Measurements from ENCODE around the gene RSPH10B2. TPM values are rescaled to one million over a fixed set of nuclear protein-coding genes. Genes with fewer than 3 reads are reported as not detected.

RSPH10B2 gene
- total and polyA plus RNA-seq, 2 of the 13 experiments (the other 11 are each of a cell fraction or from before 2014, with no cell fraction given), result 0.31 TPM; not detected in 1

DNA sequence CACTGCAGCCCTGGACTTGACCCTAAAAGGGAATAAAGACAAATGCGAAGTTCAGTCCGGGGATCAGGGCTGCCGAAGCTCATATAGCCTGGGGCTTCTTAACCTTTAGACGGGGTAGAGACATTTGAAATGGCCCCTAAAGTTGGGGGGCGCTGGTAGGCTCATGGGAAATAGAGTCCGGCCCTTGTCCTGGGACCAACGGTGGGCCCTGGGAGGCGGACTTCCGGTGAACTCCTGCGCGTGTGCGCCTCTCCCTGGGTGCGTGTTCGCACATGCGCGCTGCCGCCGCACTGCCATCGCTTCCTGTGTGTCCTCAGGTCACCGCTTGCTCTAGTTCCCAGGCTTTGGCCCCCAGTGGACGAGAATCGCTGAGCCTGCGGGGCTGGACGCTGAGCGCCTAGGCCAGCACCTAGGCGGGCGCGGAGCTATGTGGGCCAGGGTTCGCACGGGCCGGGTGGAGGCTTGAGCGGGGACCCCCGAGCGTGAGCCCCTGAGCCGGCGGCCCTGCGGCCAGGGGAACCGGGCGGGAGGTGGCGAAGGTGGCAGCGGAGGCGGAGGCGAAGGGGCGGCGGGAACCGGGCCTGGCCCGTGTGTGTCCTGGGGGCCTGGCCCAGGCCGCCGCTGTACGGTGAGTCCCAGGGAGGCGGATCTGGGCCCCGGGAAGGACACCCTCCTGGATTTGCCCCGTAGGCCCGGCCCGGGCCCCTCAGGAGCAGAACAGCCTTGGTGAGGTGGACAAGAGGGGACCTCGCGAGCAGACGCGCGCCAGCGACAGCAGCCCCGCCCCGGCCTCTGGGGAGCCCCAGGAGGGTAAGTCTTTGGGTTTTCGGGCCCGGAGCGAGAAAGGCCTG is 24.2 kb upstream of the RSPH10B2 start (continued):
- TF ChIP-seq, protein P1, sequence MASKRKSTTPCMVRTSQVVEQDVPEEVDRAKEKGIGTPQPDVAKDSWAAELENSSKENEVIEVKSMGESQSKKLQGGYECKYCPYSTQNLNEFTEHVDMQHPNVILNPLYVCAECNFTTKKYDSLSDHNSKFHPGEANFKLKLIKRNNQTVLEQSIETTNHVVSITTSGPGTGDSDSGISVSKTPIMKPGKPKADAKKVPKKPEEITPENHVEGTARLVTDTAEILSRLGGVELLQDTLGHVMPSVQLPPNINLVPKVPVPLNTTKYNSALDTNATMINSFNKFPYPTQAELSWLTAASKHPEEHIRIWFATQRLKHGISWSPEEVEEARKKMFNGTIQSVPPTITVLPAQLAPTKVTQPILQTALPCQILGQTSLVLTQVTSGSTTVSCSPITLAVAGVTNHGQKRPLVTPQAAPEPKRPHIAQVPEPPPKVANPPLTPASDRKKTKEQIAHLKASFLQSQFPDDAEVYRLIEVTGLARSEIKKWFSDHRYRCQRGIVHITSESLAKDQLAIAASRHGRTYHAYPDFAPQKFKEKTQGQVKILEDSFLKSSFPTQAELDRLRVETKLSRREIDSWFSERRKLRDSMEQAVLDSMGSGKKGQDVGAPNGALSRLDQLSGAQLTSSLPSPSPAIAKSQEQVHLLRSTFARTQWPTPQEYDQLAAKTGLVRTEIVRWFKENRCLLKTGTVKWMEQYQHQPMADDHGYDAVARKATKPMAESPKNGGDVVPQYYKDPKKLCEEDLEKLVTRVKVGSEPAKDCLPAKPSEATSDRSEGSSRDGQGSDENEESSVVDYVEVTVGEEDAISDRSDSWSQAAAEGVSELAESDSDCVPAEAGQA (IDR thresholded peaks at IDR 0.05; ENCODE audit: low read depth), result no peak
- TF ChIP-seq, protein P1 (CRISPR knock-in tag; IDR thresholded peaks at IDR 0.05; ENCODE audit: borderline replicate concordance), result no peak
- TF ChIP-seq, protein P2, sequence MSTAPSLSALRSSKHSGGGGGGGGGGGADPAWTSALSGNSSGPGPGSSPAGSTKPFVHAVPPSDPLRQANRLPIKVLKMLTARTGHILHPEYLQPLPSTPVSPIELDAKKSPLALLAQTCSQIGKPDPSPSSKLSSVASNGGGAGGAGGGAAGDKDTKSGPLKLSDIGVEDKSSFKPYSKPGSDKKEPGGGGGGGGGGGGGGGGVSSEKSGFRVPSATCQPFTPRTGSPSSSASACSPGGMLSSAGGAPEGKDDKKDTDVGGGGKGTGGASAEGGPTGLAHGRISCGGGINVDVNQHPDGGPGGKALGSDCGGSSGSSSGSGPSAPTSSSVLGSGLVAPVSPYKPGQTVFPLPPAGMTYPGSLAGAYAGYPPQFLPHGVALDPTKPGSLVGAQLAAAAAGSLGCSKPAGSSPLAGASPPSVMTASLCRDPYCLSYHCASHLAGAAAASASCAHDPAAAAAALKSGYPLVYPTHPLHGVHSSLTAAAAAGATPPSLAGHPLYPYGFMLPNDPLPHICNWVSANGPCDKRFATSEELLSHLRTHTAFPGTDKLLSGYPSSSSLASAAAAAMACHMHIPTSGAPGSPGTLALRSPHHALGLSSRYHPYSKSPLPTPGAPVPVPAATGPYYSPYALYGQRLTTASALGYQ (CRISPR knock-in tag; IDR thresholded peaks at IDR 0.05), result peak; percentile 80
- peak; percentile 88; the same call in 1 of the 2 replicates for TF ChIP-seq ISX (CRISPR knock-in tag; conservative IDR thresholded peaks at IDR 0.05)
- no peak for TF ChIP-seq MTA1 (CRISPR knock-in tag; IDR thresholded peaks at IDR 0.05; ENCODE audit: borderline replicate concordance)
- TF ChIP-seq, protein P3, sequence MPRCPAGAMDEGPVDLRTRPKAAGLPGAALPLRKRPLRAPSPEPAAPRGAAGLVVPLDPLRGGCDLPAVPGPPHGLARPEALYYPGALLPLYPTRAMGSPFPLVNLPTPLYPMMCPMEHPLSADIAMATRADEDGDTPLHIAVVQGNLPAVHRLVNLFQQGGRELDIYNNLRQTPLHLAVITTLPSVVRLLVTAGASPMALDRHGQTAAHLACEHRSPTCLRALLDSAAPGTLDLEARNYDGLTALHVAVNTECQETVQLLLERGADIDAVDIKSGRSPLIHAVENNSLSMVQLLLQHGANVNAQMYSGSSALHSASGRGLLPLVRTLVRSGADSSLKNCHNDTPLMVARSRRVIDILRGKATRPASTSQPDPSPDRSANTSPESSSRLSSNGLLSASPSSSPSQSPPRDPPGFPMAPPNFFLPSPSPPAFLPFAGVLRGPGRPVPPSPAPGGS (CRISPR knock-in tag; IDR thresholded peaks at IDR 0.05), result peak; percentile 77
- TF ChIP-seq FOXK1 (CRISPR knock-in tag; IDR thresholded peaks at IDR 0.05; ENCODE audit: borderline replicate concordance, low read depth), result peak; percentile 62; the same call in 1 of the 2 replicates
- TF ChIP-seq, protein P4, sequence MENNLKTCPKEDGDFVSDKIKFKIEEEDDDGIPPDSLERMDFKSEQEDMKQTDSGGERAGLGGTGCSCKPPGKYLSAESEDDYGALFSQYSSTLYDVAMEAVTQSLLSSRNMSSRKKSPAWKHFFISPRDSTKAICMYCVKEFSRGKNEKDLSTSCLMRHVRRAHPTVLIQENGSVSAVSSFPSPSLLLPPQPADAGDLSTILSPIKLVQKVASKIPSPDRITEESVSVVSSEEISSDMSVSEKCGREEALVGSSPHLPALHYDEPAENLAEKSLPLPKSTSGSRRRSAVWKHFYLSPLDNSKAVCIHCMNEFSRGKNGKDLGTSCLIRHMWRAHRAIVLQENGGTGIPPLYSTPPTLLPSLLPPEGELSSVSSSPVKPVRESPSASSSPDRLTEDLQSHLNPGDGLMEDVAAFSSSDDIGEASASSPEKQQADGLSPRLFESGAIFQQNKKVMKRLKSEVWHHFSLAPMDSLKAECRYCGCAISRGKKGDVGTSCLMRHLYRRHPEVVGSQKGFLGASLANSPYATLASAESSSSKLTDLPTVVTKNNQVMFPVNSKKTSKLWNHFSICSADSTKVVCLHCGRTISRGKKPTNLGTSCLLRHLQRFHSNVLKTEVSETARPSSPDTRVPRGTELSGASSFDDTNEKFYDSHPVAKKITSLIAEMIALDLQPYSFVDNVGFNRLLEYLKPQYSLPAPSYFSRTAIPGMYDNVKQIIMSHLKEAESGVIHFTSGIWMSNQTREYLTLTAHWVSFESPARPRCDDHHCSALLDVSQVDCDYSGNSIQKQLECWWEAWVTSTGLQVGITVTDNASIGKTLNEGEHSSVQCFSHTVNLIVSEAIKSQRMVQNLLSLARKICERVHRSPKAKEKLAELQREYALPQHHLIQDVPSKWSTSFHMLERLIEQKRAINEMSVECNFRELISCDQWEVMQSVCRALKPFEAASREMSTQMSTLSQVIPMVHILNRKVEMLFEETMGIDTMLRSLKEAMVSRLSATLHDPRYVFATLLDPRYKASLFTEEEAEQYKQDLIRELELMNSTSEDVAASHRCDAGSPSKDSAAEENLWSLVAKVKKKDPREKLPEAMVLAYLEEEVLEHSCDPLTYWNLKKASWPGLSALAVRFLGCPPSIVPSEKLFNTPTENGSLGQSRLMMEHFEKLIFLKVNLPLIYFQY (CRISPR knock-in tag; IDR thresholded peaks at IDR 0.05; ENCODE audit: borderline replicate concordance), result 0 out of 2 replicates have a peak, but pooled peaks have one; percentile 7
- TF ChIP-seq ZNF530 (CRISPR knock-in tag; IDR thresholded peaks at IDR 0.05; ENCODE audit: low read depth), result no peak
- peak; percentile 50; the same call in 1 of the 2 replicates for TF ChIP-seq ZSCAN25 (CRISPR knock-in tag; IDR thresholded peaks at IDR 0.05)
- peak; percentile 79; the same call in 1 of the 2 replicates for TF ChIP-seq ZNF564 (CRISPR knock-in tag; IDR thresholded peaks at IDR 0.05)
- TF ChIP-seq NBN (conservative IDR thresholded peaks at IDR 0.05), result no peak
- TF ChIP-seq NFATC3 (CRISPR knock-in tag; IDR thresholded peaks at IDR 0.05), result no peak
- no peak for TF ChIP-seq ZNF354B (CRISPR knock-in tag; IDR thresholded peaks at IDR 0.05)

Measured in HepG2 (cell line).